ENCODE data around the gene PRLH. TPM values are rescaled to one million over a fixed set of nuclear protein-coding genes. Genes with fewer than 3 reads are reported as not detected.

The PRLH gene
- total RNA-seq, 2 donors from 2014 or later, result not detected

DNA sequence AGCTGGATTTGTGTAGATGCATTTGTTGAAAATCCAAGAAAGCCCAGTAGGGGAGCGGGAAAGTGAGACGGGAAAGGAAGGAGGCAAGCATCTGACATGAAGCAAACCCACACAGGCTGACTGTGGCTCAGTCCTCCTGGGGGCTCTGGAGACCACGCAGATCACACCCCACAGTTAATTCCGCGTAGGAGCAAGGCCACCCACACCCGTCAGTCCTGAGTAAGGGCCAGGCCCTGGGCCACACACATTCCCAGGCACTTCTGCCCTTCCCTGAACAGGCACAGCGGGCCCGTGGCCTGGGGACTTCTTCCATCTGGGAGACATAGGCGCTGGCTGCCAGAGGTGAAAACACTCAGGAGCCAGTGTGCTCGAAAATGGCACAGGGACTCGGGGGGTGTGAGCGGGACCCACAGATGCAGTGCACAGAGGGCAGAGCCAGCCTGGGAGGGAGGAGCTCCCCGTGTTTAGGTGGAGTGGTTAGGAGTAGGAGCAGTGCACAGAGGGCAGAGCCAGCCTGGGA, 19.4 kb upstream of the PRLH start:
- DNase-seq (ENCODE audit: low spot score) (peak; percentile 13), ATAC-seq (peak; percentile 22 to 24)
- Mint-ChIP-seq H3K9me3 (no peaks in the 10 kb centered on the region), H3K36me3 (no peaks in the 10 kb centered on the region), H3K4me3 (no peak overlapping the region), H3K4me1 (ENCODE audit: low read depth in 2 of 2) (no peaks in the 10 kb centered on the region), H3K27me3 (no peaks in the 10 kb centered on the region), H3K27ac (no peak overlapping the region)

DNA sequence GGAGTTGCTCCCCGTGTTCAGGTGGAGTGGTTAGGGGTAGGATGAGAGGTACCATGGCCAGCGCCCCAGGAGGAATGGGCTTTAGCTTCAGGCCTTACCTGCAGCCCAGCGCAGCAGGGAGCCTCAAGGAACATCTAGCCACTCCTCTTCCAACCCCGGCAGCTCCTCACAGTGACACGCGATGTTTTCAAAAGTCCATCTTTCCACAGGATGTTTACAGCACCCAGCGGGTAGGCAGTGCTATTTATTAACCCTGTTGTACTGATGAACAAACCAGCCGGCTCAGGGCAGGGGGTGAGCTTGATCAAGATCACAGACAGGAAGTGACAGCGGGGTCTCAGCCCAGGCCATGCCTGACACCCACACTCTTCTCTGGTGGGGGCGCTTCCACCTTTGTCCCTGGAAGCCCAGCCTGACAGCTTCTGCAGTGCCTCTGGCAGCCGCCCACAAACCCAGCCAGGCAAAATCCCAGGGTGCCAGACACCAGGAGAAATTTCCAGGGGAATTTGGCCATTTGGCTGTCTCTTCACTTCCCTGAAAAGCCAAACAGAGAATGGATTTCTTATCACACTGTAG, 18.4 kb upstream of the PRLH start:
- H3K4me3 Mint-ChIP-seq, result no peak overlapping the region
- no peaks in the 10 kb centered on the region for H3K36me3 Mint-ChIP-seq
- H3K9me3 Mint-ChIP-seq, result no peaks in the 10 kb centered on the region
- H3K27me3 Mint-ChIP-seq, result no peaks in the 10 kb centered on the region
- H3K27ac Mint-ChIP-seq, result no peak overlapping the region
- ATAC-seq, result peak in 1 of 2 donors; percentile 15
- peak; percentile 35 for DNase-seq (ENCODE audit: low spot score)
- H3K4me1 Mint-ChIP-seq (ENCODE audit: low read depth in 2 of 2), result no peaks in the 10 kb centered on the region

DNA sequence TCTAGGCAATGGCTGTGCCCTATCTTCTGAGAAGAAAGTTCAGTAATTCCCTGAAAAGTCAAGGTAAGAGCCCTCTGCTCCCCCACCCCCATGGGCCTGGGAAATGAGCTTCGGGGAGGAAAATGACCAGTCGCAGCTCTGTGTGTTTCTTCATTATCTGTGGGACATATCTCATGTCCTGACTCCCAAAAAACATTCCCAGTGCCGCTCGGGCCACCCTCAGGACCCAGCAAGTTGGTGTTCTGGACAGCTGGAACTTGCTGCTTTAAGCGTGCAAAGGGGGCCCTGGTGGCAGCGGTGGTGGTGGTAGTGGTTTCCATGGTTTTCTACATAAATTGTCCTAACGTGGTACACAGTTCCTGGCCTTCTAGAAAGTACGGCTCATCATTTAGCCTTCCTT, 17.2 kb upstream of the PRLH start:
- ATAC-seq (no peak), DNase-seq (ENCODE audit: low spot score) (no peak)
- H3K27ac Mint-ChIP-seq, result no peak overlapping the region
- H3K36me3 Mint-ChIP-seq, result no peaks in the 10 kb centered on the region
- no peak overlapping the region for H3K4me3 Mint-ChIP-seq
- no peaks in the 10 kb centered on the region for H3K4me1 Mint-ChIP-seq (ENCODE audit: low read depth in 2 of 2)
- peaks cover 2 to 6% of the 10 kb centered on the region in 2 donors for H3K27me3 Mint-ChIP-seq
- H3K9me3 Mint-ChIP-seq, result peaks cover 2% of the 10 kb centered on the region

DNA sequence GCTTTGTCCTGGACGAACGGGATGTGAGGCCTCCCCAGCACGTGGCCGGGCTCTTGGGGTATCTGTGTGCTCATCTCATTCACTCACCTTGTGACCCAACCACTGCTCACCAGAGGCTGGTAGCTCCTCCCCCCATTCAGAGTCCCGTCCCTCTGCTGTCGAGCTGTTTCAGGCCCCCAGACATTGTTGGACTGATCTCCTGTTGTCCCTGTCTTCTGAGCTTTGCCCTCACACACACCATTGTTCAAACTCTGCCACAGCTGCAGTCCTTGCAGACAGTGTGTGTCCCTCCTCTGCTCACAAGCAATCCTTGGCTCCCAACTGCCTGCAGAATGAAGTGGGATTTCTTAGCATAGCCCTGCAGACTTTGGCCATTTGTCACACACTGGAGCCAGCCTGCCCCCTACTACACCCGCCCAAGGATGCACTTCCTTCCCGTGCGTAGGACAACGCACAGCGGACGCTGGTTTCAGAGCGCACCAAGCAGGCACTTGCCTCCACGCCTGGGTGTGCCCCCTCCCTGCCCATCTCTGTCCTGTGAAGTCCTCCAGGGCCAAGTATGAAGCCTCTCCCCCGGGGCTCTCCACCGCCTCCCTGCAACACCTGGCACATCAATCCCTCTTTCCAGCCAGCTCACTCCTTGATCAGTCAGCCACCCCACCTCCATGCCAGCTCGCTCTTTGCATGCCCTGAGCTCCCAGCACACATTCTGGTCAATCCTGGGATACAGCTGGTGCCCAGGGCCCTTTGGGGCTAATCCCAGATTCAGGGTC, 16.5 kb upstream of the PRLH start:
- Mint-ChIP-seq H3K36me3 (no peaks in the 10 kb centered on the region), H3K4me3 (no peak overlapping the region), H3K27me3 (peaks cover 2 to 6% of the 10 kb centered on the region in 2 donors), H3K27ac (no peak overlapping the region), H3K4me1 (ENCODE audit: low read depth in 2 of 2) (no peaks in the 10 kb centered on the region), H3K9me3 (peaks cover 2% of the 10 kb centered on the region)
- DNase-seq (ENCODE audit: low spot score), result no peak
- ATAC-seq, result peak in 1 of 2 donors; percentile 12

DNA sequence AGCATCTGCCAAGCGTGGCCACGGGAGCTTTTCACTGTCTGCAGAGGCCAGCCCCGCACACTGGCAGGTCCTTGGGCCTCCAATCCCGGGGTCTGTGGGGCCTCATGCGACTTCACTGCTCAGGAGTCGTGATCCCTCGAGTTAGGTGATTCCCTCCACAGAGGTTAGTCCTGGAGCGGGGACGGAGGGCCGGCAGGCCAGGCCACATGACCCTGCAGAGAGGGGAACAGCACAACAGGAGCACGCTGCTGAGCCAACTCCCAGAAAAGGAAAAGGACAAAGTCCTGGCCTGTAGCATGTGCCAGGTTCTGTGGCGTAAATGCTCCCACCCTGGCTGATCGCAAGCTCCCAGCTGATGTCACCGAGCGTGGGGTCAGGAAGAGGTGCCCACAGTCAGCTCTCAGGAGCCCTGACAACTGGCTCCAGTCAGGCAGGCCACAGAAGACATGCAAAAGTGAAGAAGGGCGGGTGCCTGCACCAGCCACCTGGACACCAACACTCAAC, 15.3 kb upstream of the PRLH start:
- H3K4me1 Mint-ChIP-seq (ENCODE audit: low read depth in 2 of 2), result no peaks in the 10 kb centered on the region
- no peak for ATAC-seq
- DNase-seq (ENCODE audit: low spot score), result no peak
- H3K27me3 Mint-ChIP-seq, result peaks cover 4 to 6% of the 10 kb centered on the region in 2 donors
- peaks cover 2% of the 10 kb centered on the region for H3K36me3 Mint-ChIP-seq
- peaks cover 2% of the 10 kb centered on the region for H3K9me3 Mint-ChIP-seq
- no peak overlapping the region for H3K4me3 Mint-ChIP-seq
- H3K27ac Mint-ChIP-seq, result no peak overlapping the region

DNA sequence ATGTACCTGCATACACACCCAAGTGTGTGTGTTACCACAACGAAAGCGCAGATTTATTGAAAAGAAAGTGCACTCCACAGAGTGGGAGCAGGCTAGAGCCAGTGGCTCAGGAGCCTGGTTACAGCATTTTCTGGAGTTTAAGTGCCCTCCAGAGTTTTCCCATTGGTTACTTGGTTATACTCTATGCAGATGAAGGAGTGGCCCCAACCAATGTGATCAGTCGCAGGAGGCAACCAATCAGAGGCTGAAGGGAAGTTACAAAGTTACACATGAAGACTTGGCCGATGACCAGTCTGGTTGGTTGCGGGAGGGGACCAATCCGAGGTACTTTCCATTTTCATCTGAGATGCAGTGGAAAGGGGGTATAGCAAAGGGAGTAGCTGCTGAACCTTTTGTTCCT, 13.5 kb upstream of the PRLH start:
- H3K36me3 Mint-ChIP-seq, result peaks cover 14% of the 10 kb centered on the region
- H3K27ac Mint-ChIP-seq, result no peak overlapping the region
- no peak for ATAC-seq
- H3K9me3 Mint-ChIP-seq, result peaks cover 2% of the 10 kb centered on the region
- peaks cover 16 to 19% of the 10 kb centered on the region in 2 donors for H3K27me3 Mint-ChIP-seq
- no peak overlapping the region for H3K4me3 Mint-ChIP-seq
- DNase-seq (ENCODE audit: low spot score), result no peak
- H3K4me1 Mint-ChIP-seq (ENCODE audit: low read depth in 2 of 2), result peaks cover 0 to 4% of the 10 kb centered on the region in 2 donors

DNA sequence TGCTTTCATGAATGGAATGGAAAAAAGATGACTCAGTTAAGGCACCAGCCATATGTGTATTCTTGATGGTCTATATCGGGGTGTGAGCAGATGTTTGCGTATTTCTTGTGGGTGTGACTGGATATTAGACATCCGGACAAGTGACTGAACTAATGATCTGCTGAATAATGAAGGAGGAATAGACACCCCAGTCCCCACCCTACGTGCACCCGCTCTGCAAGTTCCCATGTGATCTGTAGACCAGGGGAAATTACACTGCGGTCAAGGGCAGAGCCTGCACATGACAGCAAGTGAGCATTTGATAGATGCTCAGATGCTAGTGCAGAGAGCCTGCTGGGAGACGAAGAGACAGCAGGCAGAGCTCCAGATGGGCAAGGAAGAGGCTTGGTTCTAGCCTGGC, 12.4 kb upstream of the PRLH start:
- Mint-ChIP-seq H3K9me3 (peaks cover 2% of the 10 kb centered on the region), H3K4me3 (no peak overlapping the region), H3K27ac (no peak overlapping the region), H3K27me3 (peaks cover 18 to 23% of the 10 kb centered on the region in 2 donors), H3K36me3 (peaks cover 17% of the 10 kb centered on the region), H3K4me1 (ENCODE audit: low read depth in 2 of 2) (peaks cover 0 to 6% of the 10 kb centered on the region in 2 donors)
- ATAC-seq, result no peak
- DNase-seq (ENCODE audit: low spot score), result no peak

DNA sequence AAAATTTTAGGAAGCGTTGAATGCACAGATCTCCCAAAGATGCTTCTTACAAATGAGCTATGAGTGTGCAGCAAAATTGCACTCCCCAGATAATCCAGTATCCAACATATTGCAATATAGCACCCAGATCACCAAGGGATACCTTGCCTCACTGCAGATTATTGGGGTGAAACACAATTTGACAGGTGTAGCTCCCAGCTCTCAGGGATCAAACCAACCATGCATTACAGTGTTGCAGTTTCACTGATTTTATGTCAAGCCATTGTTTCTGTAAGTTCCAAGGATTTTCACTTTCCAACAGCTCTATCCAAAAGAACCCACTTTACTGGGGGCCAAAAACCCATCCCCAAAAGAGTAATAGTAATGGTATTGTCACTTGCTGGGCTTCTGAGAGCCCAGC, 10.8 kb upstream of the PRLH start:
- Mint-ChIP-seq H3K27ac (no peak overlapping the region), H3K9me3 (peaks cover 2% of the 10 kb centered on the region), H3K27me3 (peaks cover 20 to 37% of the 10 kb centered on the region in 2 donors), H3K4me3 (no peak overlapping the region), H3K4me1 (ENCODE audit: low read depth in 2 of 2) (peaks cover 0 to 6% of the 10 kb centered on the region in 2 donors), H3K36me3 (peaks cover 17% of the 10 kb centered on the region)
- no peak for DNase-seq (ENCODE audit: low spot score)
- ATAC-seq, result no peak

DNA sequence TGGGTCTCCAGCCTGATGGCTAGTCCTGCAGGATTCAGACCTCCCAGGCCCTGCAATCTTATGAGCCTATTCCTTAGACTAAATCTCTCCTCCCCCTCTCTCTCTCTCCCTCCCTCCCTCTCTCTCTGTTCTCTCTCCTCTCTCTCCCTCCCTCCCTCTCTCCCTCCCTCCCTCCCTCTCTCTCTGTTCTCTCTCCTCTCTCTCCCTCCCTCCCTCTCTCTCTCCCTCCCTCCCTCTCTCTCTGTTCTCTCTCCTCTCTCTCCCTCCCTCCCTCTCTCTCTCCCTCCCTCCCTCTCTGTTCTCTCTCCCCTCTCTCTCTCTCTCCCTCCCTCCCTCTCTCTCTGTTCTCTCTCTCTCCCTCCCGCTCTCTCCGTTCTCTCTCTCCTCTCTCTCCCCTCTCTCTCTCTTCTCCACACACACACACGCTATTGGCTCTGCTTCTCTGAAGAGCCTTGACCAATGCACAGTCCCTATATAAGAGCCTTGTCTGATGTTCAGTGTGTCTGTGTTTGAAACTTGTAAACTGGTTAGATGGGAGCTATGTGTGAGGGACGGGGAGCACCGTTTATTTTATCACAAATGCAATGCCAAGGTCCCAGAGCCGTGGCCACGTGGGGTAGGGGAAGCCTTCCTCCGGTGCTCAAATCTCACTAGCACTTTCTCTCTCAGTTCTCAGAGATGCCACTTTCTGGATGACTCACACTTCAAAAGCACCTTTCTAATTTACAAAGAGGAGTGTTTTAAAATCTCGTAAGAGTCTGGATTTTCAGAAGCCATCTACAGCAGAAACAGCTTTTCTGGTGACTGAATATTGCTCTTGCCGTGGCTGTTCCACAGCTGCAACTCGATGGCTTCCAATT, 9.4 kb upstream of the PRLH start:
- peaks cover 17% of the 10 kb centered on the region for H3K36me3 Mint-ChIP-seq
- peaks cover 0 to 6% of the 10 kb centered on the region in 2 donors for H3K4me1 Mint-ChIP-seq (ENCODE audit: low read depth in 2 of 2)
- H3K9me3 Mint-ChIP-seq, result peaks cover 2% of the 10 kb centered on the region
- peaks cover 20 to 37% of the 10 kb centered on the region in 2 donors for H3K27me3 Mint-ChIP-seq
- no peak overlapping the region for H3K4me3 Mint-ChIP-seq
- ATAC-seq (peak in 1 of 2 donors; percentile 54), DNase-seq (ENCODE audit: low spot score) (no peak)
- no peak overlapping the region for H3K27ac Mint-ChIP-seq

DNA sequence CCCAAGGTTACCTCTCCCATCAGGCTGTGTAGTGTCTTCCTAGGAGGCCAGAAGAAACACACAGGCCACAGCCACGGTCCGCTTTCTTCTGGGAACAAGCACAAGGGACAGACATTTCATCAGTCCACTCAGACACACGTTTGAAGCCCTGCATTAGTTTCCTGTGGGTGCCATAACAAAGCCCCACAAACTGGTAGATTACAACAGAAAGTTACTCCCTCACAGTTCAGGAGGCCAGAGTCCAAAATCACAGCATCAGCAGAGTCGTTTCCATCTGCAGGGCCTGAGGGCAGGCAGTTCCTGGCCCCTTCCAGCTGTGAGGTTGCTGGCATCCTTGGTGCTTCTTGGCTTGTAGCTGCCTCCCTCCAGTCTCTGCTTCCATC, 8.8 kb upstream of the PRLH start:
- Mint-ChIP-seq H3K27ac (no peak overlapping the region), H3K9me3 (peaks cover 2% of the 10 kb centered on the region), H3K4me3 (no peak overlapping the region), H3K4me1 (ENCODE audit: low read depth in 2 of 2) (peaks cover 0 to 6% of the 10 kb centered on the region in 2 donors), H3K36me3 (peaks cover 17% of the 10 kb centered on the region), H3K27me3 (peaks cover 22 to 42% of the 10 kb centered on the region in 2 donors)
- DNase-seq (ENCODE audit: low spot score) (no peak), ATAC-seq (no peak)

DNA sequence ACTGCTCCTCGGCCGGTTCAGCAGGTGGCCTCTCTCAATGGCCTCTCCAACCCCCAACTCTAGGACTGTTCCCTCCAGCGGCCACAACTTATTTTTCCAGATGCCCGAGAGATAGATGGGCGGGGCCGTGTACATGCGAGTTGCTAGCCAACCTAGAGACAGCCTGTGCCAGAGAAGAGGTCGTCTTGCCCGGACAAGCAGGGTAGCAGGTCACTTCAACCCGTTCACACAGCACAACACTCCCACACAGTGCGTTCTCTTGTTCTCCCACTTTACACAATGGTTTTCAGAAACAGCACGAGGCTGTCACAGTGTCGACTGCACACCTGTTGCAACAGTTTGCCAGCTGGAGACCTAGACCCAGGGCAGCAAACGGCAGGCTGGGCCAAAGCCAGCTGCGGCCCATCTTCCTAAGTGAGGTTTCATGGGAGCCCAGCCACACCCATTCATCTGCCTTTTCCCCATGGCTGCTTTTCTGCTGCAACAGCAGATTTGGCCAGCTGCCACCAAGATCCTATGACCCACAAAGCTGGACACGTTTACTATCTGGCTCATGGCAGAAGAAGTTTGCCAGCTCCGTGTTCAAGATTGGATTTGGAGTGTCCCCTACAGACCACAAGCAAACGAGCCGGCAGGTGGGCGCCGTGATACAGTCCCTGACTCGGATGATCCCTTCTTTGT, 7.3 kb upstream of the PRLH start:
- ATAC-seq, result peak in 1 of 2 donors; percentile 8
- peaks cover 0 to 6% of the 10 kb centered on the region in 2 donors for H3K4me1 Mint-ChIP-seq (ENCODE audit: low read depth in 2 of 2)
- no peak overlapping the region for H3K4me3 Mint-ChIP-seq
- no peak for DNase-seq (ENCODE audit: low spot score)
- peaks cover 17% of the 10 kb centered on the region for H3K36me3 Mint-ChIP-seq
- H3K9me3 Mint-ChIP-seq, result no peaks in the 10 kb centered on the region
- no peak overlapping the region for H3K27ac Mint-ChIP-seq
- H3K27me3 Mint-ChIP-seq, result peaks cover 22 to 36% of the 10 kb centered on the region in 2 donors

DNA sequence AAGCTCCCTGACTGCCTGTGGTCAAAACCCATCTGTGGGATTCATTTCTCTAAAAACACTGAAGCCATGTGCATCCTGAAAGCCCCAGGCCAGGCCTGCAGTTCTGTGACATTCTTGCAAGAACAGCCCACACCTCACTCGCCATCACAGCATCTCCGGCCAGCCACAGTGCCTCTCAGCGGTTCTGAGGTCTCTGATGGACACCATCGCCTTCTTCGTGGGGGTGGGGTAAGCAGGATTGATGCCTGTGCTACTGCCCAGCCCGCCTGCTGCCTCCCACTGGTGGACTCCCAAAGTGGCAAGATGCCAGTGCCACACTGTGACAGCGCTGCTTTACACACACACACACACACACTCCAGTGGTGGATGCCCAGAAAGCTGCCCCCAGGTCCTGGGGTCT, 5.2 kb upstream of the PRLH start:
- peaks cover 19 to 36% of the 10 kb centered on the region in 2 donors for H3K27me3 Mint-ChIP-seq
- H3K9me3 Mint-ChIP-seq, result no peaks in the 10 kb centered on the region
- H3K4me1 Mint-ChIP-seq (ENCODE audit: low read depth in 2 of 2), result peaks cover 0 to 6% of the 10 kb centered on the region in 2 donors
- no peak overlapping the region for H3K4me3 Mint-ChIP-seq
- H3K36me3 Mint-ChIP-seq, result peaks cover 14% of the 10 kb centered on the region
- ATAC-seq (no peak), DNase-seq (ENCODE audit: low spot score) (no peak)
- H3K27ac Mint-ChIP-seq, result no peak overlapping the region

DNA sequence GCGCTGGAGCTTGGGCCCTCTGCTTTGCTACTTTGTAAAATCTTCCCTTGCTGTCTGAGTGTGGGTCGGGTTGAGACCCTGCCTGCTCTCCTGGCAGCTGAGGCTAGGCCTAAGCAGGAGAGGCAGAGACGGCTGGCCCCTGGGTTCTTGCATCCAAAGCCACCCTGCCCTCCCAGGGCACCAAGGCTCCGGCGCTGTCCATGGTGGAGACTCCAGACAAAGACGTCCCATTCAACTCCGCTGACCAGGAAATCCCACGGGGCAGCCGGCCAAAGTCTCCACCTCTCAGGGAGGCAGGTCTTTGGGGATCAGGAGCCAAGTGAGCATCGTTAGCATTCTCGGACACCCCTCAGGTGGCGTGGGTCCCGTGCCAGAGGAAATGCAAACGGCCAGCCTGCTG, 2.6 kb upstream of the PRLH start:
- Mint-ChIP-seq H3K4me3 (no peak overlapping the region), H3K27me3 (peaks cover 6 to 20% of the 10 kb centered on the region in 2 donors), H3K36me3 (no peaks in the 10 kb centered on the region), H3K9me3 (no peaks in the 10 kb centered on the region), H3K4me1 (ENCODE audit: low read depth in 2 of 2) (no peaks in the 10 kb centered on the region), H3K27ac (no peak overlapping the region)
- DNase-seq (ENCODE audit: low spot score) (no peak), ATAC-seq (no peak)

All from natural killer cell treated with Interleukin-12 subunit alpha and Interleukin-12 subunit beta and Interleukin-15 and Interleukin-18, amount 100 ng/mL, for 72 hours (primary cell).